Stimulated activated CD8-positive, alpha-beta memory T cell treated with anti-CD3 and anti-CD28 coated beads, Interleukin-4, amount 100 ng/mL, for 4 hours (primary cell): ENCODE measurements around the gene PLVAP.
"Not testable (repeated sequence)": the region's sequence is repeated elsewhere in the genome, so short reads cannot be mapped to it uniquely, and the experiment has no call there.

Experiments used
- DNase-seq, 2 donors: peaks; one replicate each; pipeline ENCODE4 v3.0.0-alpha.2; 2020; ENCODE audit warnings: low read depth in 2 of 2, low spot score in 1 of 2

The PLVAP gene

DNA sequence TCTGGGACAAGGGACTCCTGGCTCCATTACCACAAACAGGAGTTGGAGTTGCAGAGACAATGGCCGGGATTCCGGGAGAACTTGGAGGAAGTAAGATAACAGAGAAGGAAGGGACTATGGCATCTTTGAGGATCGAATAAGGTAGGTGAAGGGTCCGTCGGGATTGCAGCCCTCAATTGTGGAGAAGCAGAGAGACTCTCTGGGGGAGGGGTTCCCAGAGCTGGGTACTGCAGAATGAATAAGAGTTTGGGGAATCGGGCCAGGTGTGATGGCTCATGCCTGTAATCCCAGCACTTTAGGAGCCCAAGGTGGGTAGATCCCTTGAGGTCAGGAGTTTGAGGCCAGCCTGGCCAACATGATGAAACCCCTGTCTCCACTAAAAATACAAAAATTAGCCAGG is 24.5 kb upstream of the PLVAP start:
- DNase-seq = no peak

DNA sequence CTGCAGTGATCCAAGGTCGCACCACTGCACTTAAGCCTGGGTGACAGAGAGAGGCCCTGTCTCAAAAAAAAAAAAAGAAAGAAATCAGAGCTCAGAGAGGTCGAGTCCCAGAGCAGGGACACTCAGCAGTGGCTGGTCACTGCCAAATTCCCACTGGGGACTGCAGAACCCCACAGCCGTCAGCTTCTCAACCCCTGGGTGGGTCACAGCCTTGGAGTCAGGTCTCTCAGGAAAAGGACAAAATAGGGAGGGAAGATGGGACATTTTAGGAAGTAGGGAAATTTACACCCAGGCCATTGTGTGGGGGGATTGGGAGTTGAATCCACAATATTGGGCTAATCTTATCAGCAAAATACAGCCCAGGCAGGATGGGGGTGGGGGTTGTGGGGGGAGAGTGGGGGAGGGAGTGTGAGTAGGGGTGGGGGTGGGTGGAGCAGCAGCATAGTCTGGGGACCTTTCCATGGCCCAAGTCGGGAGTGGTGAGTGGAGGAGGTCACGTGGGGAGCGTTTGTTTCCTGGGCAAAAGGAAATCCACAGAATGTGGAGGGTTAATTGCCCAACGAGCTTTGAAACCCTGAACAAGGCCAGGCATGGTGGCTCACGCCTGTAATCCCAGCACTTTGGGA is 21.9 kb upstream of the PLVAP start:
- no peak for DNase-seq

DNA sequence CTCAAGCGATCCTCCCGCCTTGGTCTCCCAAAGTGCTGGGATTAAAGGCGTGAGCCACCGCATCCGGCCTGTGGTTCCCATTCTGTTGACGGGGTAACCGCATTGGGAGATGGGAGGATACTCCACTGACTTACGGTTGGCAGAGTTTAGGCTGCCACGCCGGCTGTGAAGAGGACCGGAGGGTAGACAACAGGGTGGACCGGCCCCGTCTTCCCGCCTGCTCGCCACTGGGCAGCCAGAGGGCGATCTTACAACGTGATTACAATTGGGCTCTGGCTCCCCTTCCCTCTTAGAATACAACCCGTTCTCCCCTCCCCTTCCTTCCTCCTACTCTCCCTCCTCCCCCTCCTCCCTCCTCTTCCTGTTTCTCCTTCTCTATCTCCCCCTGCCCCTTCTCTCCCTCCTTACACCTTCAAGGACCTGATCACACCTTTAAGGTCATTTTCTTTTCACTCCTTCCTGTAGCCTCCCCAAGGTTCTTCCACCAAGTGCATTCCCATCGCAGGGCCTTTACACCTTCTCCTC is 17.8 kb upstream of the PLVAP start:
- DNase-seq = peak in 1 of 2 donors; percentile 14

DNA sequence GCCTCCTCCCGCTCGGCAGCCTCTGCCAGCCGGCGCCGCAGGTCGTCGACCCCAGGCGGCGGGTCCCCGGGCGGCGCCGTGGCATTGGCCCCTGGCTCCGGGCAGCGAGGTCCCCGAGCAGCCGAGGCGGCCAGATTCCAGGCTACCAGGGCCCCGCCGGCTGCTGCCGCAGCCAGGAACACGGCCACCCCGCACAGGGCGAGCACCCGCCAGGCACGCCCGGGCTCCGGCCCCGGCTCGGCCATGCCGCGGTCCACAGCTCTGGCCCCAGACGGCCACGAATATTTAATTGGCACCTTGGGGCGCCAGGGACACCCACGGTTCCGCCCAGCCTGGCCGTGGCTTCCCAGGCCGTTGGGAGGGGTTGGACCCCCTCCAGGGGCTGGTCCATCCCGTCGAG is 16.8 kb upstream of the PLVAP start, which contains the start of gene CCDC194:
Gene CCDC194 (minus strand): TSS at position 283 of the 400 bp plus-strand sequence. CDS start 38 bp downstream, at position 245.
- no peak for DNase-seq

DNA sequence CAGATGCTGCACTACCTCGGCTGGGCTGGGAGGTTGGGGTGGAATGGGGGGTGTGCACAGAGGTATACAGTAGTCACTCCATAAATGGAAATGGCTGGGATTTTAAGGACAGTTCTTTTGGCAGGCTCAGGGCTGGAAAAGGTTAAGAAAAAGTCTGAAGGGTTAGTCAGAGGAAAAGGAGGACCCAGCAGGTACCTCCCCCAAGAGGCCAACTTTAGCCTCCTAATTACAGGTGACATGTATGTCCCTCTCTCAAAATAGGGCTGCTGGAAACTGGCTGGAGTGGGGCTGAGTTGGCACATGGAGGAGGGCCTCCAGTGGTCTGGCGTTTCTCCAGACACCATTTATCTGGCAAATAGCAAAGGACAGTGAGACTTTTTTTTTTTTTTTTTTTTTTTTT is 15.9 kb upstream of the PLVAP start:
- DNase-seq = no peak

DNA sequence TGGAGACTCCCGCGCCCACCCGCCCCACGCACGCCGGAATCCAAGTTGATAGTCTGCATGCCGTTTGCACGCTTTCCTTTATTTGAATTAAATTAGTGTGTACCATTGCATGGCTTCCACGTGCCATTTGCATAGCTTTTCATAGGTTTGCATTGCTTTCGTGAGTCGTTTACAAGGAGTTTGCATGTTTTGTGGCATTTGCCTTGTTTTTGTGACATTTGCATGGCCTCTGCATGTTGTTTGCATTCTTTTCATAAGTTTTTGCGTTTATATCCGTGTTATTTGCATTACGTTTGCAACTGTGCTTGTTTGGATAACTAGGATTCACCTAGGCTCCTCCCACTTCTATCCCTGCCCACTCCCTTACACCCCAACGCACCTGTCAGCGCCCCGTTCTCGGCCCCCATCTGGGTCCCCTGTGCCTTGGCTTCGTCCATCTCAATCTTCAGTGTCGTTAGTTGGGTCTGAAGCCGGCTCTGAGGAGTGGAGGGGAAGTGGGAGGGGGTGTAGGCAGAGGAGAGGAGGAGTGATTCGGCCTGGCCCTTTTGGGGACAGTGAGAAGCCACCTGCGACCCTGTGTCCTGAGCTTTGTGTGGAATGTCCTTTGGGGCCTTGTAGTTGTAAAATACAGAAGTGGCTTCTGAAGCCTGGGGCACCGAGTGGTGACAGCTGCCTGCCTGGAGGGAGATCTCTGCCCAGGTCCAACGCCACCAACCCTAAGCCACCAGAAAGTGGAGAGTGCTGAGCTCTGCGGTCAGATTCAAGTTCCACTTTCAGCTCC is 14.4 kb upstream of the PLVAP start:
- no peak for DNase-seq

DNA sequence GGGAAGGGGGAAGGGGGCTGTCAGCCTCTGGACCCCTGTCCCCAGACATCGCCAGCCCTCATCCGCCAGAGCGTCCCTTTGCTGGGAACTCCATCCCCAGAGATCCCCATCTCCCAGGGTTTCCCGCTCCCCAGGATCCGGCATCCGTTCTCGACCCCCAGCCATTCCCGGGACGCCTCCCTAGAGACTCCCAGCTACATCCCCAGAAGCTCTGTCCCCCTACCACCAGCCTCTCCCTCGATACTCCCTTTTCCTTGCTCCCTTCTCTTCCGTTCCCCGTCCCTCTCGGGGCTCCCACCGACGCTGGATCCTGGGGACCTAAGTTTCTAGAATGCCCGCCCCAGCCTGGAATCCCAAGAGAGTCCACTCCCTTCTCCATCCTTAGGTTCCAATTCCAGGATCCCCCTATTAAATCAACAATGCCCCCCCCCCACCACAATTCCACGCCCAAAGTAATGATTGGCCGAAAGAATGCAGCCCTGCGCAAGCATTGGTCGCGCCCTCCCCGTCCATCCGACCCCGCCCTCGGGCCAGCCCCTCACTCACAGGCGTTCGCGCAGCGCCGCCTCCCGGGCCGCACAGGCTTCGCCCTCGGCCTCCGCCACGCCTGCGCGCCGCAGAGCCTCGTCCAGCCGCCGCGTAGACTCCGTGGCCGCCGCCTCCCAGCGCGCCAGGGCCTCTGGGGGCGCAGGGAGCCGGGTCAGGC is 13.7 kb upstream of the PLVAP start:
- DNase-seq = peak; percentile 62 to 77

DNA sequence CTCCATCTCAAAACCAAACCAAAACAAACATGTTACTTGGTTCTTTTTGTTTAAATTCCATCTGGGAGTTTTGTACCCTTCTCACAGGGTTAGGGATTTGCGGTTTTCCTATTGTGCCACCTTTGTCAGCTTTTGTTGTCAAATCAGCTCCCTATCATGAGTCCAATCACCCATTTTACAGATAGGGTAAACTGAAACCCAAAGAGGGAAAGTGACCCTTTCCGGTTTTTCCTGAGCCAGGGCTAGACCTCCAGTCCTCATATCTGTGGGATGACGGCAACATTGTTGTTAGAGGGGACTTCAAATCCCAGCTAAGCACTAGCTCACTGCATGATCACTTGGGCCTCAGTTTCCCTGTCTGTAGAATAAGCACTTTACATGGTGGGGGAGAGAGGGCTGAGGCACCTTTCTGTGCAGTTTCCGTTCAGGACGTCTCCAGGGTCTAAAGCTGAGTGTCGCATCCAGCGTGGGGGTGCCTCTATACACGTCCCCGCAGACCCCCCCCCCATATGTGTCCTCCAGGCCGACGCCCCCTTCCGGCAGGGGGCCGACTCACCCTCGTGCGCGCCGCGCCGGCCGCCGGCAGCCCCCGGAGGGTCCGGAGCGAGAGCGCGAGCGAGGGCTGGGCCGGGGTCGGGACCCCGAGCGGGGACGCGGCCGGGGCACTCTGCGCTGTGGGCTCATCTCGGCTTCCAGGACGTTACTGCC is 13.0 kb upstream of the PLVAP start:
- DNase-seq = no peak

DNA sequence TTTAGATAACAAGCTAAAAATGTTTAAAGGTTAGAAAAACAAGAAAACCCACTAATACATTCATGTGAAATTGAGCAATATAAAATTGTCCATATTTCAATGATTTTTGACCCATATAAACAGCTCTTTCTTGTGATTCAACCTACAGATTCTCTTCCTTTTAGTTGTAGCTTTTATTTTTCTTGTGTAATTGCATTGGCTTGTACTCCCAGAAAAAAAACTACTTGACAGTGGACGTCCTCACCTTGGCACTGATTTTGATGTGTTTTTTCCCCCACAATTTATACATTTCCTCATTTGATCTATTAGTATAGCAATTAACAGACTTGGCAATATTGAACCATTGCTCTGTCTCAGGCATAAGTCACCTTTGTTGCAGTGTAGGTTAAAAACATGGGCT is 12.1 kb upstream of the PLVAP start:
- no peak for DNase-seq

DNA sequence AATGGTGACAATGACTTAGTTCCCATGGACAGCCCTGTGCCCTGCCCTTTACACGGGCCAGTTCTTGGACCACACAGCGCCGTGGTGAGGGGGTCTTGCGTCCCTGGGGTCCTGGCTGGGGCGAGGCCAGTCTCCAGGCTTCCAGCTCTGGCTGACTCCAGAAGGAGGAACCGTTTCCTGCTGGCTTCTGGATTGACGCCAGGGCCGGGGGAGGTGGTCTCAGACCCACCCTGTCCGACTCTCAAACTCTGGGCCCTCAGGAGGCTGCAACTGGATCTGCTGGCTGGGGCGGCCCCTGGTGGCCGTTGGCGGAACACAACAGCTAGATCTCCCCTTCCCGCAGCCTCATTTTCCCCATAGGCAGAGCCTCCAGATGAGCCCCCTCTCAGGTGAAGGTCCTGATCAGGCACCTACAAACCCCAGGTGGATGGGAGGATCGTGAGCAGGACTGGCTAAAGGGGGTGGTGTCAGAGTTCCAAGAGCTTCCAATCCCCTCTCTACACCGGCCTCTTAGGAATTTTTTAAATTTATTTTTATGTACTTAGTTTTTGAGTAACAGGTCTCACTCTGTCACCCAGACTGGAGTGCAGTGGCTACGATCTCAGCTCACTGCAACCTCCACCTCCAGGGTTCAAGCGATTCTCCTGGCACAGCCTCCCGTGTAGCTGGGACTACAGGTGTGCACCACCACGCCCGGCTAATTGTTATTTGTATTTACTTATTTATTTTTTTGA is 8.9 kb upstream of the PLVAP start:
- DNase-seq = peak; percentile 10 to 41

DNA sequence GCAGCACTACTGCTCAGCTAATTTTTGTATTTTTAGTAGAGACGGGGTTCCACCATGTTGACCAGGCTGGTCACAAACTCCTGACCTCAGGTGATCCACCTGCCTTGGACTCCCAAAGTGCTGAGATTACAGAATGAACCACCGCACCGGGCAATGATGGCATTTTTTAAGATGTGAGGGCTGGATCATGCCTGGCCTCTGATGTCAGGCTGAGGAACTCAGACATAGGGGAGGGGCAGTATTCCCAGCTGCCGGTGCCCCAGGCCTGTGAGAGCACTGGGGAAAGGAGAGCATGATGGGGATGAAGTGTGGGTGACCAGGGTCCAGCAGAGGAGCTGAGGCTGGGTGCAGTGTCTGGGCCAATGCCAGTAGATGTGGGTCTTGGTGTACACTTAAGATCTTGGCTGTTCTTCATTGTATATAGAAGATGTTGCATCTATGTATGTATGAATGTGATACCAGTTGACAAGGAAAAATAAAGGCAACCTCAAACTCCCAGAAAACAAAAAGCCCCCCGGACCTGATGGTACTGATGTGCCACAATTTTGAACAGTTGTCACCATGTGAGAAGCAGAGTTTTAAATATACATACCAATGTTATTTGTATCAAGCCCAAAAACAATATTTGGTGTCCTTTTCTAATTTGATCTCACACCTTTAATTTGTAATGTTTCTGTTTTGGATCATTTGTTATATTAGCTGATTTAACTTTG is 3.4 kb upstream of the PLVAP start:
- DNase-seq = no peak

DNA sequence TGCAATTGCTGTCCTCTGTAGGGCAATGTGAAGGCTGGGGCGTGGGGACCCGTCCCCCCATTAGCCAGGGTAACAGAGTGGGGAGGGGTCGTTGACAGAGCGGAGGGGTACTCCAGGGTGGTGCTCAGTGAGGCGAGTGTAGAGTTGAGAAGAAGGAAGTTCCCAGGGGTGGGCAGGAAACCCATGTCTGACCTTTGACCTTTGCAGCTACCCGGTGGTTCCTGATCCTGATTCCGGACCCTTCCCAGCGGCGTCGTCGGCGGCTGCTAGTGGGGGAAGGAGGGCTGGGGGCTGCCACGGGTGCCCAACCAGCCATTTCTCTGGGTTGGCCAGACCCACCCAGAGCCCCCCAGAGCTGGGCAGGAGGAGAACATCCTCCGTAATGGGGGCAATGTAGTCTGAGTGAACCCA is 2.1 kb upstream of the PLVAP start:
- no peak for DNase-seq

DNA sequence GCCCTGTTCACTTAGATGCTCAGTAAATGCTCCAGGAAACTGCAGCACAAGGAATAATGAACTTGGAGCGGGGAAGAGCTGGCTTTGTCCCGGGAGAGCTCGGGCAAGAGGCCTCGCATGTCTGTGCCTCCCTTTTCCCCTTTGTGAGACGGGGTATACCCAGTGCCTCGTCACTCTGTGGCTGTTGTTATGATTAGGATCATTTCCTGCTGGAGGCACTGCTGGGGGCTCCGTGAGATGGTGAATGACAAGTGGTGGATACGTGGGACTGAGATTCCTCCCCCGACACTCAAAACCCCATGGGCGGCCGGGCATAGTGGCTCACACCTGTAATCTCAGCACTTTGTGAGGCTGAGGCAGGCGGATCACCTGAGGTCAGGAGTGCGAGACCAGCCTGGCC is 1.1 kb upstream of the PLVAP start:
- DNase-seq = no peak

DNA sequence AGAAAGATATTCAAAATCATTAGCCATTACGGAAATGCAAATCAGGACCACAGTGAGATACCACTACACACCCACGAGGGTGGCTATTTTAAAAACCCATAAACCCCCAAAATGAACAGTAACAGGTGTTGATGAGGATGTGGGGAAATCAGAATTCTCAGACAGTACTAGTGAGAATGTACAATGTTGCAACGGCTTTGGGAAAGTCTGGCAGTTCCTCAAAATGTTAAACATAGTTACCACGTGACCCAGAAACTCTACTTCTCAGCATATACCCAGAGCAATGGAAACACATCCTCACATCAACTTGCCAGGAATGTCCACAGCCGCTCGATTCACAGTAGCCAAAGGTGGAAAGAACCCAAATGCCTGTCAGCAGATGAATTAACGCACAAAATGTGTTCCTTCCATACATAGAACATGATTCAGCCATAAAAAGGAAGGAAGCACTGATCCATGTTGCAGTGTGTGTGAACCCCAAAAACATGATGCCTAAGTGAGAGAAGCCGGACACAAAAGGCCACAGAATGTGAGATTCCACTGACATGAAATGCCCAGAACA is 7.0 kb downstream of the PLVAP start:
- no peak for DNase-seq

DNA sequence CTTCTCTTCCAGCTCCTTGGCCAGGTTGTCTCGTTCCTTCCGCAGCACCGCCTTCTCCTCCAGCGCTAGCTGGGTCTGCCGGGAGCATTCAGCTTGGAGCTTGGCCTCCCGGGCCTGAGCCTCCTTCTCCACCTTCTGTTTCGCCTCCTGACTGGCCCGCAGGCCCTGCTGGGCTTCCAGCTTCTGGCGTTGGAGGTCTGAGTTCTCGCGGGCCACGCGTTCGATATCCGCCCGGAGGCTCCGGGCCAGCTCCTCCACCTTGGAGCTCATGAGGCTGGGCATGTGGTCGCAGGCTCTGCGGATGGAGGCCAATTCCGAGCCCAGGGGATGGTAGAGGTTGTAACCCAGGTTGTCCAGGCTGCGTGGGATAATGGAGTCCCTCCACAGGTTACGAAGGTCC is 11.8 kb downstream of the PLVAP start:
- no peak for DNase-seq

DNA sequence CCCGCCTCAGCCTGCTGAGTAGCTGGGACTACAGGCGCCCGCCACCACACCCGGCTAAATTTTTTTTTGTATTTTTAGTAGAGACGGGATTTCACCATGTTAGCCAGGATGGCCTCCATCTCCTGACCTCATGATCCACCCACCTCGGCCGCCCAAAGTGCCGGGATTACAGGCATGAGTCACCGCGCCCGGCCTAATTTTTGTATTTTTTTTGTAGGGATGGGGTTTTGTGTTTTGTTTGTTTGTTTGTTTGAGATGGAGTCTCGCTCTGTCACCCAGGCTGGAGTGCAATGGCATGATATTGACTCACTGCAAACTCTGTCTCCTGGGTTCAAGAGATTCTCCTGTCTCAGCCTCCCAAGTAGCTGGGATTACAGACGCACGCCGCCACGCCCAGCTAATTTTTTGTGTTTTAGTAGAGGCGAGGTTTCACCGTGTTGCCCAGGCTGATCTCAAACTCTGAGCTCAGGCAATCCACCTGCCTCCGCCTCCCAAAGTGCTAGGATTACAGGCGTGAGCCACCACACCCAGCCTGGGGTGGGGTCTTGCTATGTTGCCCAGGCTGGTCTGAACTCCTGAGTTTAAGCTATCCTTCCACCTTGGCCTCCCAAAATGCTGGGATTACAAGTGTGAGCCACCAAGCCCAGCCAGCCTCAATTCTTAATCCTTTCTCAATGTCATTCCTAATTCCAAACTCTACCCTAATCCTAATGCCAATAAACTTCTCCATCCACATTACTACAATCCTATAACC is 13.1 kb downstream of the PLVAP start:
- DNase-seq = not testable (repeated sequence)

DNA sequence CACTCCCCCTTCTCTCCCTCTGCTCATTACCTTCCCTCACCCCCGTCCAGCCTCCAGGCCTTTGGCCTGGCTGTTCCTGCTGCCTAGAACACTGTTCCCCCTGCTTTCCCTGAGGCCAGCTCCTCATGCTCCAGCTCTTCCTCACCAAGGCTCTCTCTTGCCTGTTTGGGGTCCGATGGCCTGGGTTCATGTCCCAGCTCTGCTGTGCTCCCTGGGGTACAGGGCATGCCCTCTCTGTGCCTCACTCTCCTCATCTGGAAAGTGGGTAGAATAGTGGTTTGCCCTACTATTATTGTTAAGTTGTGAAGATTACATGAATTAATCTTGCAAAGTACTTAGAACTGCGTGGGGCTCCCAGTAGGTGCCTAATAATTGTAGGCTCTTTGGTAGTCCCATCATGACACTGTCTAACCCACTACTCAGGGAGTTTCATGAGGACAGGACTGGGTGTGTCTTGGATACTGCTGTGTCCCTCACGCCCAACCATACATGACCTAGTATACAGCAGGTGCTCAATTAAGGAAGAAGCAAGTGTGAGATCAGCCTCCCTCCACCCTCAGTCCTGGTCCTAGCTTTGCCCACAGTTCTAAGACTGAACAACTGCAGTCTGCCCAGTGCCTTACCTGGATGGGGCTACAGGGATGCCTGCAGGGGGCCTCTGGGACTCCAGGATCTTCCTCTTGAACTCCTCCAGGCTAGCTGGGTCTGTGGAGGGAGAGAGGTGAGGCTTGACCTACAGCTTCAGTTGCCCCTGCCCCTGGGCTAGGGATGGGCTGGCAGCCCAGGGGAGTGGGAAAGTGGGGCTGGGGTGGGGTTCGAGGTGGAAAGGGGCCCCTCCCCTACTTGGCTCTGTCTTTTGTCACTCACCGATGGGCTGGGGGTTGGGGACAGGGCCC is 17.0 kb downstream of the PLVAP start:
- DNase-seq = no peak

DNA sequence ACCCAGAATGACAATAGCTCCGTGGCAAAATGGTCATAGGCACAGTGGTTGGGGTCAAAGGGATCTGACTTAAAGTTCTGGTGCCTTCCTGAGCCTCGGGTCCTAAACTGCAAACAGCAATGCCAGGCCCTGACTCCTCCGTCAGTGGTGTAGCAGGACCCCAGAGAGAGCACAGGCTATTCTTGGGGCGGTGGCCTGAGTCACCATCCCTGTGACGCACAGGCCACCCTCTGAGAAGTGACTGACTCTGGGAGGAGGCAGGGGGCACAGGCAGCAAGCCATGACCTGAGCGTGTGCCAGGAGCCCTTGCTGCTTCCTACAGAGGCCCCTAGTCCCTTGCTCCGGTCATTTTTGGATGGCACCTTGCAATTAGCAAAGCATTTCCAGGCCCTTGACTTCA is 18.7 kb downstream of the PLVAP start:
- no peak for DNase-seq
